Activated T-cell treated with anti-CD3 and anti-CD28 coated beads for 24 hours (primary cell): Measurements from ENCODE around the gene IMPA2.

ENCODE experiments used
- DNase-seq: peaks from one replicate; pipeline ENCODE4 v3.0.0-alpha.2; 2020; ENCODE audit warnings: low read depth

The IMPA2 gene

GRCh38 chr18:12008842-12009580 is 27.7 kb downstream of the IMPA2 start:
- DNase-seq = no peak

DNA sequence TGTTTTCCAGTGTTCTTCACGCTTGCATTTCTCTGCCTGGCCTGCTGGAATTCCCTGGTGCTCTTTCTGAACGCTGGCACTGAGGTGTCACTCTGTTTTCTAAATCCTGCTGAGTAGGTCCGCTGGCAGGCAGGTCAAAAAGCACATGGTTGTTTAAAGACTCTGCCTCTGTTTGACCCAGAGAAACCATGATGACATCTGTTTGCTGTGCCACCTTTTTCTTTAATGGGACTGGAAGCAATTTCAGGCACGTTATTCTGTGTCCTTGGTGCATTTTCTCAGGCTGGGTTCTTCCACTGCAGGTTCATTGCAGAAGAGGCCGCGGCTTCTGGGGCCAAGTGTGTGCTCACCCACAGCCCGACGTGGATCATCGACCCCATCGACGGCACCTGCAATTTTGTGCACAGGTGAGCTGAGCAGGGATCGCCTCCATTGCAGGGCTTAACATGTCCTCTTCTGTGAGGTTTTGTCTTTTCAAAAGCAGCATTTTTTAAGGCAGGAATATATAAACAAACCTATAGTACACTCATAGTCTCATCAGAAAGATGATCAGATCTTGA is 28.4 kb downstream of the IMPA2 start:
- no peak for DNase-seq

GRCh38 chr18:12010187-12010802 is 29.0 kb downstream of the IMPA2 start:
- DNase-seq = no peak

GRCh38 chr18:12011199-12011956 is 30.1 kb downstream of the IMPA2 start:
- no peak for DNase-seq

DNA sequence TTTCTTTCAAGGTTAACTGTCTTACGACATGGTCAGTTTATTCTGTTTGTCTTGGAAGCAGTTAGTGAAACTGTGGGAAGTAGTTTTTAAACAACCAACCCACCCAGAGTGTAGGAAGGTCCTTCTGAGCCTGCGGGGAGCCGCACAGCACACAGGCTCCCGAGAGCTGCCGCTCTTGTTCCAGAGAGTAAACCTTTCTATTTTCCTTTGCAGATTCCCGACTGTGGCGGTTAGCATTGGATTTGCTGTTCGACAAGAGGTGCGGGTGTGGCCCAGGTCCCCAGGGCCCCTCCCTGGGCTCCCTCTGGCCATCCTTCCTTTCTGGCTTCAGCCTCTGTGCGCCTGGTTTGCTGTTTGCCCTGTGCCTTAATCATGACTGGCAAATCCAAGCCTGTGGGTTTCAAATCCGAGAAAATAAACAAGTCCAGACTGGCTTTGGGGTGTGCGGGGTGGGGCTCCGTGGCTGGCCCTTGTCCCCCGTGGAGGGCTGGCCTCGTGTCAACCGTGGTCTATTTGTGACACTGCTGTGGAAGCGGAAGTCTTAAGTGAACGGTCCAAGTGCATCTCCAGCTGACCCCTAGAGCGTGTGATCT is 30.7 kb downstream of the IMPA2 start:
- DNase-seq = no peak

GRCh38 chr18:12012697-12013096 is 31.4 kb downstream of the IMPA2 start:
- DNase-seq = no peak

DNA sequence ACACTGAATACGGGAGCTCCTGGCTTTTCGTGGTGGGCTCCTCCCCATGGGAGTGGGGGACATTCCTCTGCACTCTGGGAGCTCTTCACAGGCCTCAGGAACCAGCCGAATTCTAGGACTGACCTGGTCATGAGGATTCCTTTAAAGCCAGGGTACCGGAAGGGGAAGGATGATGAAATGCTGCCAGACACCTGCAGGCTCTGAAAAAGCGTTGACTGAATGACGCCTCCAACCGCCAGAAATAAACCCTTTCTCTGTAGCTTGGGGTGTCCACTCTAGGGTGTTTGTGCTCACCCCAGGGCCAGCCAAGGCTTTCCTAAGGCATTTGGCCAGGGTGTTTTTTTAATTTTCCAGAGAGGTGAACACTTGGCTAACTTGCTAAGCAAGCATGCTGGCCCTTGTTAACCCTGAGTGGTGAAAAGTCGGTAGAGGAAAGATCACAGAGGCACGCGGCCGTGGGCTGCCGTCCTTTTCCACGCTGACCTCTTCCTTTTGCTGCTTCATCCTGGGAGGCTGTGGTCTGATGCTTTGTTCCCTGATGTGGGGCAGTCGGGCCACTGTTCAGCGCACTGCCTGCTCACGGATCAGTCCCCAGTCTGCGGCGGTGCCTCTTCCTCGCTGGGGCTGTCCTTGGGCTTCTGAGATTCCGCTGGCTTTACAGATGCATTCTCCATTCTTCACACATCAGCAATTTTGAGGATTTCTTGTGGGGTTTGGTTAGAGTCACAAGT is 32.0 kb downstream of the IMPA2 start:
- DNase-seq = no peak

DNA sequence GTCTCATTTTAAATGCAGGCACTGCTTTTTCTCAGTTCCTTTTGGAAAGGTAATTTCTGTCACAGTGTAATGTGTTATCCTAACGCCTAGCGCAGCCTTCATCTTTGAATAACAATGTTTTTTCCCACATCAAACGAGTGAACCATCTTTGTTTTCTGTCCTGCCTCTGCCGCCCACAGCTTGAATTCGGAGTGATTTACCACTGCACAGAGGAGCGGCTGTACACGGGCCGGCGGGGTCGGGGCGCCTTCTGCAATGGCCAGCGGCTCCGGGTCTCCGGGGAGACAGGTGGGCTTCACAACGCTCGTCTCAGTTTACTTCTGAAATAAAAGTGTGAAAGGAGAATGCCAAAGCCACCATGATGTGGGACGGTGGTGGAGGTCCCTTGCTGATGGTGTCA is 32.8 kb downstream of the IMPA2 start:
- DNase-seq = no peak

DNA sequence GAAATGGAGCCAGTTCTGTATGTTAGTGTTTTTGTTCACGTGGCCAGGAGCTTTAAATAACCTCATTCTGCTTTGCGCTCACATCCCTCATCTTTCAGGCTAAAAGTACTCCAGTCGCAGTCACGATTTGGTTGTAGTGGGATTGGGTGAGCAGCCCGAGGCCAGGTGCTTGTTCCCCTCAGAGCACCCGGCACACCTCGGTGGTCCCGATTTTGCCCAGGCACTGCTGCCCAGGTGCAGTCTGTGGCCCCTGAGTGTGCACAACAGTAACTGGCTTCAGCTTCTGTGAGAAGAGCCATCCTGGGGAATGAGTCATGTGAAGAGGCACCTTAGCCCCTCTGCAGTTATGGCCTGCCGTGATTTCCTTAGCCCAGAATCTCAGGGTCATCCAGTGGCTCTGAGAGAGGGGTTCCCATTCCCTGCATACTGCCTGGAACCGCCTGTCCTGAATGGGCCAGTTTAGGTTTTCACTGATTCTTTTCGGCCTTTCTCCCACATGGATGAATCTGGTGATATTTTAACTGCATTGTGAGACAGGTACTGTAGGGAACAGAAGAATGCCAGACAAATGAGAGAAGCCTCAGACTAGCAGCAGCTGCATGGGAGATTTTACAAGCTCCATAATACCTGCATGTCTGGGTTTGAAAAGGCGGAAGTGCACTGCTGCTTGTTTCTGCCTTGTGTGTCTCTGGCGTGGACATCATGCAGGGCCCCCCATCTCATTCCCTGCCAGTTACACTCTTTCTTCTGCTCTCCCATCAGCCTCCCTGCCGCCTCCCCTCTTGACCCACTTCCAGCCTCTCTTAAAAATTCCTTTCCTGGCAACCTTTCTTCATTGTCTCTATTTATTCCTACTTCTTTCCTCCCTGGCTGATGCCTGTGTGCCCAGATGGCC is 33.5 kb downstream of the IMPA2 start:
- no peak for DNase-seq

DNA sequence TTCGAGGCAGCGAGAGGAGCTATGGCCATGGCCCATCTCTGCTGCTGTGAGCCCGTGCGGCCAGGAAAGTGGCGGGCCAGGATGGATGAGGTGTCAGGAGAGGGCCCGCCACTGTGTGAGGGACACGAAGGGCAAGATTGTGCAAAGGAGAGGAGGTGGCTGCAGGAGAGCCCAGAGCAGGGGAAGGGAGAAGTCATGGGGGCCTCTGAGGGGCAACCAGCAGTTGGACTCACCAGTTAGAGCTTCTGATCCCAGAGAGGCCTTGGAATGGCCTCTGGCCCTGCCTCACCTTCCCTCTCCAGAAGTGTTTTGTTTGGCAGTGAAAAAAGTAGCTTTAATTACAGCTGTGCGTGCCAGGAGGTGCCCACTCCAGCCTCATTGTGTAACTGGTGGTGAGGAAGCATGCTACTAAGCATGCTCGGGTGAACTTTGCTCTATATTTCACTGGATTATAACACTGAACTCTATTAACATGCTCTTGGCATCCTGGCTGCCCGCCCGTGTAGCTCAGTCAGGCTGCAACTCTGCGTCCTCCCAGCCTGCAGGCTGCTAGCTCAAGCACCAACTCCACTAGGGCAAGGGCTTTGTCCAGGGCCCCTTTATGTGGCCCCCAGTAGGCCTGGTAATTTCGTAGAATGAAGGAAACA is 34.2 kb downstream of the IMPA2 start:
- no peak for DNase-seq

DNA sequence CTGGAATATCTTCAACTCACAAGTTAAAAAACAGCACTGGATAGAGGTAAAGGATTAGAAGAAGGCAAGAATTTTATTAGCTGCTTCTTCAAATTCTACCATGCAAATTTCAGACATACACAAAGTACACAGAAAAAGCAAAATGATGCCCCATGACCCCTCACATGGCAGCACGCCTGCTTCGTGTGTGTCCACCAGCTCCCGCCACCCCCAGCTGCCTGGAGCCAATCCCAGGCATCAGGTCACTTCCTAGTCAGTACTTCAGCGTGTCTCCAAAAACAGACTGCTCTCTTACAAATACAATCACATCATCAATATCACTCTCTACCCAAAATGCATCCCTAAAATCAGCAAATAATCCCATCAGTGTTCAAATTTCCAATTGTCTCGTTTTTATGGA is 35.8 kb downstream of the IMPA2 start:
- DNase-seq = no peak

DNA sequence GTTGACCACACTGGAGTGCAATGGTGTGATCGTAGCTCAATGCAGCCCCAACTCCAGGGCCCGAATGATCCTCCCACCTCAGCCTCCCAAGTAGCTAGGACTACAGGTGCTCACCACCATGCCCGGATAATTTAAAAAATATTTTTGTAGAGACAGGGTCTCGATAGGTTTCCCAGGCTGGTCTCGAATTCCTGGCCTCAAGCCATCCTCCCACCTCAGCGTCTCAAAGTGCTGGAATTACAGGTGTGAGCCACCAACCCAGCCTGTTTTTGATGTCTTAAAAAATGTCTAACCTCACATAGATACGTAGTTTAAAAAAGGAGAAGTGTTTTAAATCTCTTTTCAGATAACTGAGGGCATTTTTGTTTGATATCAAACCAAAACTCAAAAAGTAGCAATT is 37.6 kb downstream of the IMPA2 start:
- DNase-seq = no peak

DNA sequence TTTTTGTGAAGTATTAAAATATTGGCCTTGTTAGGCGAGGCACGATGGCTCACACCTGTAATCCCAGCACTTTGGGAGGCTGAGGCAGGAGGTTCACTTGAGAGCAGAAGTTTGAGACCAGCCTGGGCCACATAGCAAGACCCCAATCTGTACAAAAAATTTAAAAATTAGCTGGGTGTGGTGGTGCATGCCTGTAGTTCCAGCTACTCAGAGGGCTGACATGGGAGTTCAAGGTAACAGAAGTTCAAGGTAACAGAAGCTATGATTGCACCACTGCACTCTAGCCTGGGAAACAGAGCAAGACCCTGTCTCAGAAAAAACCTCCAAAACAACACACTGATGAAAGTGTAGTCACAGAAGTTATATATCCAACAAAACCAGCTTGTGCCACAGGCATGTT is 39.8 kb downstream of the IMPA2 start:
- DNase-seq = no peak

DNA sequence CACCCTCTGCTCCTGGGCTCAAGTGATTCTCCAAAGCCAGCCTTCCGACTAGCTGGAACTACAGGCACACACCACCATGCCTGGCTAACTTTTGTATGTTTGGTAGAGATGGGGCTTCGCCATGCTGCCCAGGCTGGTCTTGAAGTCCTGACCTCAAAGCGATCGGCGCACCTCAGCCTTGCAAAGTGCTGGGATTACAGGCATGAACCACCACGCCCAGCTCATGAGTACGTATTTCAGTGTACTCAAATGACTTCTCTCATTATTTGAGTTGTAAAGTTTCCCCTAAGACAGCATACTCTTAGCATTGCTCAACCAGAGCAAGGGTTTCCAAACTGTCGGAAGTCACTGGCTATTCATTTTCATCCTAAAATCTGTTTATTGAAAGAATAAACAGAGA is 40.3 kb downstream of the IMPA2 start:
- no peak for DNase-seq

DNA sequence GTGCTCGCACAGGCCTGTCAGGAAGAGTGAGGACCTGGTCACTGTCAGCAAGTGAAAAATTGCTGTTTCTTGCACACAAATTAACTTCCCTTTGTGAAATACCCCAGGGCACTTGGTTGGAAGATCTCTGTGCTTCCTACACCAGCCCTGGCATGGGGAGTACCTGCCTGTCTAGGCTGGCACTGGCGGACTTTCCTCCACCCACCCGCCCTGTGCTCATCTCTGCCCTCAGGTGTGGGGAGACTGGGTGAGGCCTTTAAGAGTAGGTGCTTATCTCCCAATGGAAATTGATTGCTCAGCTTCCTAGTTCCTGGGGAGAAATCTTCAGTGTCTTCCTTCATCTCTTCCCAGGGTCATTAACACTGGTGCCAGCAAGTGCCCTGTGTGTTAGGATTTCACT is 42.1 kb downstream of the IMPA2 start:
- no peak for DNase-seq

DNA sequence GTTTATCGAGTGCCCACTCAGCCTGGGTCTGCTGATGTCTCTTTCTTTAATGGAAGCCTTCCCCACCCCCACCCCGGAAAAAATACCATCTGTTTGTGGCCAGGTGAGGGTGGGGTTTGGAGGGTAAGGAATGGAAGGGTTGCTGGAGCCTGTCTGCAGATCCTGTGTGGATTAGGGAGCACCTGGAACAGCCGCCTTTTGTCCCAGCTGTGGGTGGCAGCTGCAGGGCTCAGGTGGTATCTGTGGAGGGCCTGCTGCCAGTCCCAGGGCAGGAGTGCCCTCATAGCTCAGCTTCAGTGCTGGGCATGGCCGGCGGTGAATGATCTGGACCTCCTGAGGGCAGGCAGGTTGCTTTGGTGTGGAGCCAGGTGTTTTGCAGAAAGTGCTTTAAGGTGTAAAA is 45.3 kb downstream of the IMPA2 start:
- DNase-seq = no peak

- no peak for DNase-seq
Measured at GRCh38 chr18:12027046-12027445, 45.7 kb downstream of the IMPA2 start.

DNA sequence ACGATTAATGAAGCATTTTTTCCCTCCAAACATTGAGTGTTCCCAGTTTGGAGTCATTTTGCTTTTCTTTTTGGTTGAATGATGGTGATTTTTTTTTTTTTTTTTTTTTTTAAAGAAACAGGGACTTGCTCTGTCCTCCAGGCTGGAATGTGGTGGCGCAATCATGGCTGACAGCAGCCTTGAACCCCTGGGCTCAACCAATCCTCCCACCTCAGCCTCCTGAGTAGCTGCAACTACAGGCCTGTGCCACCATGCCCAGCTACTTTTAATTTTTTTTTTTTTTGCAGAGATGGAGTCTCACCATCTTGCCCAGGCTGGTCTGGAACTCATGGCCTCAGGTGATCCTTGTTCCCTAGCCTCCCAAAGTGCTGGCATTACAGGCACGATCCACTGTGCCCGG is 46.2 kb downstream of the IMPA2 start:
- DNase-seq = no peak

DNA sequence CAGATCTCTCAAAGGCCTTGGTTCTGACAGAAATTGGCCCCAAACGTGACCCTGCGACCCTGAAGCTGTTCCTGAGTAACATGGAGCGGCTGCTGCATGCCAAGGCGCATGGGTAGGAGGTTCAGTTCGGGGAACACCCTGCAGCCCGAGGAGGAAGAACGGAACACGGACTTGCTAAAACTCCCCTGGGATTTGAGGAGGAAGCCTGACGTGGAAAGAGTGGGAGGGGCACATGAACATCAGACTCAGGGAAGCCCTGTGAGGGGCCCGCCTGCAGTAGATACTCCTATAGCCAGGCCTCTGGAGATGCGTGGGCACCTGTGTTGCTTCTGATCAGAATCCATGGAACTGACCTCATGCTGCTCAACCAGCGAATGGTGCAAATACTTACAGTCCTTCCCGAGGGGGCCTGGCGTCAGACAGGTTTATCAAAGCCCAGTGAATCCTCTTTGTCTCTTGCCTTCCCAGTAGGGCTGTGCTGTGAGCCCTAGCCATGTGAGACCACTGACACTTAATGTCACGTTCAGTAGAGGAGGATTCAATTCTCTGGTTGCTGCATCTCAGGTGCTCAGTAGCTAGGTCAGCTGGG is 46.8 kb downstream of the IMPA2 start:
- DNase-seq = no peak

DNA sequence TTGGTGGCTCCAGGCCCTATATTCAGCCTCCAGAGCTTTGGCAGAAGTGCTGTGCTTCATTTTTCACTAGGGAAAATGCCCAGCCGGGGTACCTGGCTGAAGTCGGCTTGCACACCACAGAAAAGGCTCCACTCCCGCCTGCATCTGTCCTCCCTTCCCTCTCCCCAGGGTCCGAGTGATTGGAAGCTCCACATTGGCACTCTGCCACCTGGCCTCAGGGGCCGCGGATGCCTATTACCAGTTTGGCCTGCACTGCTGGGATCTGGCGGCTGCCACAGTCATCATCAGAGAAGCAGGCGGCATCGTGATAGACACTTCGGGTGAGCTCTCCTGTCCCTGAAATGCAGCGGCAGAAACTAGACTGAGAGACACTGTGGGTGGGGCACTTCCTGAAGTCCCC is 47.4 kb downstream of the IMPA2 start:
- DNase-seq = no peak
